ENCODE results near the gene MAD2L1. TPM values are rescaled to one million over a fixed set of nuclear protein-coding genes. Genes with fewer than 3 reads are reported as not detected.

Gene MAD2L1
- total RNA-seq, 4 donors from 2014 or later: 0.37 to 3.4 (median 1.4) TPM

DNA sequence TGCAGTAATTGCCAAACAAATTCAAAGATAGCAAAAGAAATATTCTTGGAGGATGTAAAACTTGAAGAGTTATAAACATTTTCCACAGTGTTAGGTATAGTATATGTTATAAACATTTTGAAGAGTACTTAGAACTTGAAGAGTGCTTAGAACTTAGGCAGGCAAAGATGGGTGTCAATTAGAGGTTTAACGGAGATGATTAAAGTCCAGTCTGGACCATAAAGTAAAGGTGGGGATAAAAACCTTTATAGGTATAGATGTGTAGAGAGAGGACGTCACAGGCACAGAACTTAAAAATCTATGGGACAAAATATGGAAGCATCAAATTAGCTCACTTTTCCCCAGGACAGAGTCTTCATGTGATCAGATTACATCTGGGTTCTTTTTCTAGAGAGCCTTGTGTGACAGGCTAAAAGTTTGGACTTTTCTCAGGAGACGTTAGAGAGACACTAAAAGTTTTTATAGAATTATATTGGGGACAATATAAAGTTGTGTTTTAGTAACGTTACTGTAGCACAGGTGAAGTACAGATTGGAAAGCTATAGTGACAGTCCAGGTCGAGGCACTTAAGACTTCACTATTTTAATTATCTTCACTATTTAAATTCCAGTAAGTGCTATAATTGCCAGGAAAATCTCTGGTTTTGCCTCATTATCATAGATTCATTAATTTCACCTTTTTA, 13.3 kb upstream of the MAD2L1 start:
- in situ Hi-C loops (cut with MboI; ENCODE audit: low pct_ligation_motif_present in 1 of 4, low pct_unique_long_range_greater_than_20kb in 1 of 4, low sequenced_read_pairs in 3 of 4): no loop called here
- H3K27ac ChIP-seq: no peak overlapping the region

DNA sequence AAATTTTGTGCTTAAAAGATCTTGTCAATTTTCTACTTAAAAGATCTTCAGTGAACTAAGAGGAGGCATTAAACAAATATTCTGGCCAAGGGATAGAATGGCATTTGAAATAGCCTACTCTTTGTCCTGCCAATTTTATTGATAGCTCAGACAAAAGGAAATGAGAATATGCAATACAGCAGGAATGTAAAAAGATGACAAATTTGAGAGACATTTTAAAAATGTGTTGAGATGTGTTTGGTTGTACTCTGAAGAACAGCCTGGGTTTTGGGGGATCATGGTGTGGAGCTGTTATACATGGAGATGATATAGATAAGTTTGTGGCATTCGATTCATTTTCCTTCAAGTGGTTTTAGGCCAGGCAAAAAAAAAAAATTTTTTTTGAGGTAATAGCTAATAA, 11.6 kb upstream of the MAD2L1 start:
- 83 to 91% methylated on average over 1 of the region's 1 CpG for WGBS, 2 donors (ENCODE audit: low coverage in 1 of 2)
- Histone ChIP-seq H3K4me3 (no peak overlapping the region), H3K36me3 (no peaks in the 10 kb centered on the region), H3K4me1 (peaks cover 0 to 5% (median 0%) of the 10 kb centered on the region in 4 donors), H3K9me3 (no peaks in the 10 kb centered on the region), H3K27me3 (no peaks in the 10 kb centered on the region), H3K27ac (no peak overlapping the region)
- no peak for DNase-seq
- intact Hi-C loops (cut with DNase I; ENCODE audit: low total_unique reads): no loop called here
- in situ Hi-C loops (cut with MboI; ENCODE audit: low pct_ligation_motif_present in 1 of 4, low pct_unique_long_range_greater_than_20kb in 1 of 4, low sequenced_read_pairs in 3 of 4): no loop called here
- TF ChIP-seq POLR2AphosphoS5 (IDR thresholded peaks at IDR 0.05) (no peak), EP300 (IDR thresholded peaks at IDR 0.05; ENCODE audit: low read depth) (no peak), POLR2A (IDR thresholded peaks at IDR 0.05) (no peak)
- TF ChIP-seq, protein P1, sequence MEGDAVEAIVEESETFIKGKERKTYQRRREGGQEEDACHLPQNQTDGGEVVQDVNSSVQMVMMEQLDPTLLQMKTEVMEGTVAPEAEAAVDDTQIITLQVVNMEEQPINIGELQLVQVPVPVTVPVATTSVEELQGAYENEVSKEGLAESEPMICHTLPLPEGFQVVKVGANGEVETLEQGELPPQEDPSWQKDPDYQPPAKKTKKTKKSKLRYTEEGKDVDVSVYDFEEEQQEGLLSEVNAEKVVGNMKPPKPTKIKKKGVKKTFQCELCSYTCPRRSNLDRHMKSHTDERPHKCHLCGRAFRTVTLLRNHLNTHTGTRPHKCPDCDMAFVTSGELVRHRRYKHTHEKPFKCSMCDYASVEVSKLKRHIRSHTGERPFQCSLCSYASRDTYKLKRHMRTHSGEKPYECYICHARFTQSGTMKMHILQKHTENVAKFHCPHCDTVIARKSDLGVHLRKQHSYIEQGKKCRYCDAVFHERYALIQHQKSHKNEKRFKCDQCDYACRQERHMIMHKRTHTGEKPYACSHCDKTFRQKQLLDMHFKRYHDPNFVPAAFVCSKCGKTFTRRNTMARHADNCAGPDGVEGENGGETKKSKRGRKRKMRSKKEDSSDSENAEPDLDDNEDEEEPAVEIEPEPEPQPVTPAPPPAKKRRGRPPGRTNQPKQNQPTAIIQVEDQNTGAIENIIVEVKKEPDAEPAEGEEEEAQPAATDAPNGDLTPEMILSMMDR (IDR thresholded peaks at IDR 0.05): no peak

More for the DNA sequence above, 13.3 kb upstream of the MAD2L1 start:
- peaks cover 0 to 5% (median 0%) of the 10 kb centered on the region in 4 donors for H3K4me1 ChIP-seq
- WGBS, 2 donors (ENCODE audit: low coverage in 1 of 2): 42 to 43% methylated on average over 5 of the region's 5 CpGs
- no peak for DNase-seq
- intact Hi-C loops (cut with DNase I; ENCODE audit: low total_unique reads): no loop called here
- H3K4me3 ChIP-seq: no peak overlapping the region
- TF ChIP-seq, protein P1 (IDR thresholded peaks at IDR 0.05): no peak
- TF ChIP-seq POLR2A (IDR thresholded peaks at IDR 0.05): no peak
- no peak for TF ChIP-seq EP300 (IDR thresholded peaks at IDR 0.05; ENCODE audit: low read depth)
- TF ChIP-seq POLR2AphosphoS5 (IDR thresholded peaks at IDR 0.05): no peak
- peaks cover 0 to 2% (median 0%) of the 10 kb centered on the region in 4 donors for H3K36me3 ChIP-seq
- H3K9me3 ChIP-seq: no peaks in the 10 kb centered on the region
- H3K27me3 ChIP-seq: no peaks in the 10 kb centered on the region

- TF ChIP-seq, protein P1 (IDR thresholded peaks at IDR 0.05): peak; percentile 20 to 70 (median 59)
- TF ChIP-seq POLR2A (IDR thresholded peaks at IDR 0.05): no peak
- 28 to 55% methylated on average over 4 to 11 of the region's 11 CpGs for WGBS, 2 donors (ENCODE audit: low coverage in 1 of 2)
- intact Hi-C loops (cut with DNase I; ENCODE audit: low total_unique reads) (no loop called here), in situ Hi-C loops (cut with MboI; ENCODE audit: low pct_ligation_motif_present in 1 of 4, low pct_unique_long_range_greater_than_20kb in 1 of 4, low sequenced_read_pairs in 3 of 4) (no loop called here)
- H3K27me3 ChIP-seq: no peaks in the 10 kb centered on the region
- no peaks in the 10 kb centered on the region for H3K9me3 ChIP-seq
- H3K27ac ChIP-seq: no peak overlapping the region
- H3K4me1 ChIP-seq: peaks cover 6 to 18% (median 10%) of the 10 kb centered on the region in 4 donors
- no peak overlapping the region for H3K4me3 ChIP-seq
- no peaks in the 10 kb centered on the region for H3K36me3 ChIP-seq
- DNase-seq: peak; percentile 30
Measured at GRCh38 chr4:120071192-120071795, 4.6 kb upstream of the MAD2L1 start.

- DNase-seq: no peak
- WGBS, 2 donors (ENCODE audit: low coverage in 1 of 2): 66 to 83% methylated on average over 2 of the region's 2 CpGs
- TF ChIP-seq POLR2A (IDR thresholded peaks at IDR 0.05) (no peak), POLR2AphosphoS5 (IDR thresholded peaks at IDR 0.05) (no peak), EP300 (IDR thresholded peaks at IDR 0.05; ENCODE audit: low read depth) (no peak)
- H3K27ac ChIP-seq: no peak overlapping the region
- H3K36me3 ChIP-seq: no peaks in the 10 kb centered on the region
- in situ Hi-C loops (cut with MboI; ENCODE audit: low pct_ligation_motif_present in 1 of 4, low pct_unique_long_range_greater_than_20kb in 1 of 4, low sequenced_read_pairs in 3 of 4): no loop called here
- no peaks in the 10 kb centered on the region for H3K9me3 ChIP-seq
- intact Hi-C loops (cut with DNase I; ENCODE audit: low total_unique reads): no loop called here
- peaks cover 6 to 29% (median 20%) of the 10 kb centered on the region in 4 donors for H3K4me1 ChIP-seq
- no peaks in the 10 kb centered on the region for H3K27me3 ChIP-seq
- H3K4me3 ChIP-seq: no peak overlapping the region
Measured at GRCh38 chr4:120070196-120070595, 3.5 kb upstream of the MAD2L1 start.

All from transverse colon (tissue), 4 donors.